GM12873 (cell line): Measurements from ENCODE around the gene TMEM127.

Source experiments
- TF ChIP-seq, protein P1 (sequence below): IDR thresholded peaks from 2 replicates; pipeline ENCODE4 v1.5.1; 2012; ENCODE audit warnings: low read depth, mild to moderate bottlenecking, moderate library complexity, low read length, control low read depth; ENCODE audit not compliant: insufficient read depth; ENCODE audit errors: missing control alignments

TMEM127 gene

DNA sequence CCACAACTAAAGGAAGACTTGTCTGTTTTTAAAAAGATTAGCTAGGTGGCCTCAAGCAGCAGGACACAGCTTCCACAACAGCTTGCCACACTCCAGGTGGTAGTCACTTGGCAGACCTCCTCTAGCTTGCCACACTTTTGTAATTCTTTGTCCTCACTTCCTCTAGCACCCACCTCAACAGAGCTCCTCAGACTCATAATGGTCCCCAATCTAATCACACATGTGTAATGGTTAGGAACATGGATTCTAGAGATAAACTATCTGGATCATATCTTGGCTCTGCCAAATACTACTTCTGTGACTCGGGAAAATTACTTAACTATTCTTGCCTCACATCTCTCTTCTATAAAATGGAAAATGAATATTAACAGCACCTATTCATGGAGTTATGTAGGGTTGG is 36.1 kb upstream of the TMEM127 start:
- TF ChIP-seq, protein P1, sequence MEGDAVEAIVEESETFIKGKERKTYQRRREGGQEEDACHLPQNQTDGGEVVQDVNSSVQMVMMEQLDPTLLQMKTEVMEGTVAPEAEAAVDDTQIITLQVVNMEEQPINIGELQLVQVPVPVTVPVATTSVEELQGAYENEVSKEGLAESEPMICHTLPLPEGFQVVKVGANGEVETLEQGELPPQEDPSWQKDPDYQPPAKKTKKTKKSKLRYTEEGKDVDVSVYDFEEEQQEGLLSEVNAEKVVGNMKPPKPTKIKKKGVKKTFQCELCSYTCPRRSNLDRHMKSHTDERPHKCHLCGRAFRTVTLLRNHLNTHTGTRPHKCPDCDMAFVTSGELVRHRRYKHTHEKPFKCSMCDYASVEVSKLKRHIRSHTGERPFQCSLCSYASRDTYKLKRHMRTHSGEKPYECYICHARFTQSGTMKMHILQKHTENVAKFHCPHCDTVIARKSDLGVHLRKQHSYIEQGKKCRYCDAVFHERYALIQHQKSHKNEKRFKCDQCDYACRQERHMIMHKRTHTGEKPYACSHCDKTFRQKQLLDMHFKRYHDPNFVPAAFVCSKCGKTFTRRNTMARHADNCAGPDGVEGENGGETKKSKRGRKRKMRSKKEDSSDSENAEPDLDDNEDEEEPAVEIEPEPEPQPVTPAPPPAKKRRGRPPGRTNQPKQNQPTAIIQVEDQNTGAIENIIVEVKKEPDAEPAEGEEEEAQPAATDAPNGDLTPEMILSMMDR, result no peak

DNA sequence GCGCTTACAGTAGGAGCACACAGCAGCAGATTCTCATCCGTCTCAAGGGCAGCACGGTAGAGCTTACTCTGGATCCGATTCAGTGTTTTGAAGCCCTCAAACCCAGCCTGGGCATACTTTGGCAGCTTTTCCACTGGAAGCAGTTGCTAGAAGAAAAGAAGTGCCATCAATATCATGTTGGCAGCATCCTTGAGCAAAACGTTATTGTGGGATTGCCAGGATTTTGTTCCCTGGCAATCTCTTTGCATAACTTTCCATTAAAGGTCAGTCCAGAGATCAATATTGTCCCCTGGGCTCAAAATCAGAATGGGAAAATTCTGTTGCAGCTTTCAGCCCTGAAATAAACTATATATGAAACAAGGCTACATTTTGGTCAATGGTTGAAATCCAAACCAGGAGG is 31.1 kb upstream of the TMEM127 start:
- TF ChIP-seq, protein P1, result no peak

DNA sequence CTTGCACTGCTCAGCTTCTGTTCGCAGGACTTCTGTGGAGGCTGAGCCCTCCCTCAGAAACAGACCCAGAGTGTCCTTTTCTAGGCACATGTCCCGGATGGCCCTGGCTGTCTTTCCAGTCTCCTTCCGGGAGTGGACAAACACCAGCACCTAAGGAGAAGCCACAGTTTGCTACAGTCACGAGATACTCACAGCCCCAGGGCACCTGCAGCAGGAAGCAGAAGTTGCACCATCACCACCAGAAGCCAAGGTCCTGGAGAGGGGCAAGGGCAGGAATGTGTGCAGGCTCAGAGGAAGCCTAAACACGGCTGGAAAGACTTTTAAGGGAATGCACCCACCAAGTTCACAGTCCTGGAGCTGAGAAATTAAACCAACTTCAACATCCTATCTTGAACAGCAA is 26.0 kb upstream of the TMEM127 start:
- TF ChIP-seq, protein P1, result no peak

DNA sequence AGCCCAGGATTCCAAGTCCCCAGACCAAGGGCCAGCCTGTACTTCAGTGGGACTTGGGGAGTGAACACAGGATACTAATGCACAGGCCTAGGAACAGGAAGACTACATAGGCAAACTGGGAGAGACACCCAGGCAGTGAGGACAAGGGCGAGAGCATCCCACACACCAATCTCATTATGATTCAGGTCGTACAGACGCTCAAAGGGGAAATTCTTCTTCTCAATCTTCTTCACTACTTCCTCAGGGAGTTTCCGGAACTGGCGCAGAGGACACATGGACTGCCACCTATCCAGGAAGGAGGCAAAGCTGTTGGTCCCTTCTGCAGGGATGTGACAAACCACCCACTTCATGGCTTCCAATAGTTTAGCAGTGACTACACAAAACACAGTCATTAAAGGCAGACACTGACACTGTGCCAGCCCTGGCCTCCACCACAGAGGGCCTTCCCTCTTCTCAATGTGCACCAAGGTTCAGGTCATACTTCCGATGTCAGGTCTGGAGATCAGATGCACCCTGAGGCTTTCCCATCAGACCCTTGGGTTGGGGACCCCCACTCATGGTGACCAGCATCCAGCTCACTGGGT is 21.6 kb upstream of the TMEM127 start:
- TF ChIP-seq, protein P1, result no peak

DNA sequence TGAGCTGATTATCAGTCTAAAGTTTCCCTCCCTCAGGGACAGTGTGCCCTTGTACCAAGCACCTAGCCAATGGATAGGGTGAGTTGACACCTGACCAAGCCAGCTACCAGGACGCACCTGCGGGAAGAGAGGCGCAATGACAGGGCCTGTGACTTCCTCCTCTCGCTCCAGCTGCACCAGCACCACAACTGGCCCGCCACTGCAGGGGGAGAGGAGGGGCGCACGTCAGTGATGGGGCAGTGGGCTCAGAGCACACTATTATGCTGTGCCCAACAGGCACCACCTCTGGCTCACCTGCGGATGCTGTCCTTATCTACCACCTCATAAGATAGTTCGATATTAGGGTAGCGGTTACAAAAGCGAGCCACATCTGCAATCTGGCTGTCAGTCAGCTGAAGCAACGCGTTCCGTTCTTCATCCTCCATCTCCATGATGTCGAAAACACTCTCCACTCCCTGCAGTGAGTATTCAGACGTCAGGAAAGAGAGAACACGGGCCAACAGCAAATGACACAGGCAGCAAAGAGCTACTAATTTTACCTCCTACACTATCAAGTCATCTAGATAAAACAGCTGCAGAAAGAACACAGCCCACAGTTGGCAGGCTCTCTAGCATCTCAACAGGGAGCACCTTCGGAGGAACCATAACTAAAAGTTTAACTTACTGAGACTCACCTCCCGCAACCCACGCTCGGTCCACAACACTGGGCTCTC is 11.1 kb upstream of the TMEM127 start:
- TF ChIP-seq, protein P1, result no peak

DNA sequence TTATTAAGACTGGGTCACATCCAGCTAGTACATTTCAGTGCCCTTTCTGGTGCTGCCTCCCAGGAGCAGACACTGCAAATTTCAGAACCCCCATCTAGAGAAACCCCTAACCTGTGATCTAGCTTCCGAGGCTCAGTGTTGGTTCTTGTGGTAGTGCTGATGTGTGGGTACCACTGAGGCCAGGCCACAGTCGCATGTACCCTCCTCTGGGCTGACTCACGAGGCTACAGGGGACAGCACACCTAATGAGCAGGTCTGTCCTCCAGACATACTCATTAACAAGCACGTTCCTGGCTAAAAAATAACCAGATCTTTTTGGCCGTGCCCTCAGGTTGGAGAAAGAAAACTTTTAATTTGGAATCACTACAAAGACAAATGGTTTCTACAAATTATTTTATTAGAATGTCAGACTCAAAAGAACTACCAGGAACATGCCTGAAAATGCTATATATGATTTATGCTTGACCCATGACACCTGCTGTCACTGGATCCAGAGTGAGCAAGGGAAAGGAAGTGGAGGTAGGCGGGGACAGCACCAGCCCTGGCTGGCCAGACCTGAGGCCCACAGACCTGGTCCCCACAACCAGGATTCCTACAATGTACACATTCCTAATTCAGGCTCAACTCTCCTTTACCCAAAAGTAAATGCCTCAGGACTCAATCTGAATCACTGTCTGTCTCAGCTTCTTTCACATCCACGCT is 8.7 kb upstream of the TMEM127 start:
- TF ChIP-seq, protein P1, result no peak

DNA sequence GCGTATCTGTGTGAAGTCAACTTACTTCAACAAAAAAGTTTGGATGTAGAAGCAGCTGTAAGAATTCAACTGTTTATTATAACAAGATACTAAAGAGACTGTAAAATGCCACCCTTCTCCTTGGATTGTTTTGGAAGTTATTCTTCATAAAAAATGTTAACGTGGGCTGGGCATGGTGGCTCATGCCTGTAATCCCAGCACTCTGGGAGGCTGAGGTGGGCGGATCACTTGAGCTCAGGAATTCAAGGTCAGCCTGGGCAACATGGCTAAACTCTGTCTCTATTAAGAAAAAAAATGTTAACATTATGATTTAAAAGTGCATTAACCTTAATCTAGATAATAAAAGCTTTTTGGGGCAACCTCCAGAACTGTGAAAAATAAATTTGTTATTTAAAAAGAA is 8.0 kb upstream of the TMEM127 start:
- TF ChIP-seq, protein P1, result no peak
